Measurements from ENCODE around the gene CHGA. TPM values are rescaled to one million over a fixed set of nuclear protein-coding genes. Genes with fewer than 3 reads are reported as not detected.

CHGA gene
- total RNA-seq, 1 donor, result 0.18 TPM

GRCh38 chr14:92928961-92929688, 6.2 kb downstream of the CHGA start:
- TF ChIP-seq CTCF (IDR thresholded peaks at IDR 0.05; ENCODE audit: insufficient read depth, low read length), result no peak
- DNase-seq (ENCODE audit: low read depth), result no peak
- H3K4me3 ChIP-seq (ENCODE audit: low read depth, low read length), result no peak overlapping the region

GRCh38 chr14:92929689-92930608, 7.0 kb downstream of the CHGA start:
- H3K4me3 ChIP-seq (ENCODE audit: low read depth, low read length), result no peak overlapping the region
- DNase-seq (ENCODE audit: low read depth), result no peak
- TF ChIP-seq CTCF (IDR thresholded peaks at IDR 0.05; ENCODE audit: insufficient read depth, low read length), result no peak

- no peak overlapping the region for H3K4me3 ChIP-seq (ENCODE audit: low read depth, low read length)
- TF ChIP-seq CTCF (IDR thresholded peaks at IDR 0.05; ENCODE audit: insufficient read depth, low read length), result no peak
- peak; percentile 65 for DNase-seq (ENCODE audit: low read depth)
Measured at GRCh38 chr14:92930737-92931602, 8.0 kb downstream of the CHGA start.

- H3K4me3 ChIP-seq (ENCODE audit: low read depth, low read length), result no peak overlapping the region
- DNase-seq (ENCODE audit: low read depth), result no peak
- TF ChIP-seq CTCF (IDR thresholded peaks at IDR 0.05; ENCODE audit: insufficient read depth, low read length), result no peak
Measured at GRCh38 chr14:92931681-92932447, 8.9 kb downstream of the CHGA start.

- TF ChIP-seq CTCF (IDR thresholded peaks at IDR 0.05; ENCODE audit: insufficient read depth, low read length), result no peak
- H3K4me3 ChIP-seq (ENCODE audit: low read depth, low read length), result no peak overlapping the region
- no peak for DNase-seq (ENCODE audit: low read depth)
Measured at GRCh38 chr14:92932448-92933395, 9.8 kb downstream of the CHGA start.

Measured in fibroblast of the aortic adventitia (primary cell).